K562 (cell line): Measurements from ENCODE around the gene RNF150. TPM values are rescaled to one million over a fixed set of nuclear protein-coding genes. Genes with fewer than 3 reads are reported as not detected.

Experiments
- GABPA ChIP-seq: fragments of 200-800 bp; sonication (Bioruptor generic); conservative IDR thresholded peaks from 2 replicates; pipeline ENCODE4 v1.6.1; 2016; ENCODE audit warnings: low read depth, missing genetic modification characterization, missing compliant biosample characterization
- polyA plus RNA-seq, 8 experiments: library from polyadenylated mRNA; depleted of rRNA in 4 of 8; stranded (reverse) in 5 of 8; unstranded in 3 of 8; fragments of >200 nt; fragmentation: Nextera tagmentation in 2 of 8; fragmentation: Illumina TruSeq in 1 of 8; extraction: Ambion mirVana in 2 of 8; extraction: Trizol in 1 of 8; gene quantifications; 2 replicates each; pipeline versions ENCODE4 v1.2.1 to v1.2.3, GENCODE V29; 2011 to 2014; ENCODE audit warnings: inconsistent platforms in 1 of 8, missing spikeins in 1 of 8
- total RNA-seq, 7 experiments: library from RNA; depleted of rRNA in 6 of 7; stranded (reverse); fragments of >200 nt in 6 of 7; fragmentation: Illumina TruSeq in 2 of 7; extraction: Trizol in 2 of 7; gene quantifications; 2 replicates each; pipeline versions ENCODE4 v1.2.1 to v1.2.3, GENCODE V29; 2011 to 2021; ENCODE audit warnings: low replicate concordance in 1 of 7
- TF ChIP-seq, protein P1 (sequence below): conservative IDR thresholded peaks from 2 replicates; pipeline ENCODE4 v1.6.1; 2011; ENCODE audit warnings: low read depth, mild to moderate bottlenecking, low read length; ENCODE audit not compliant: control insufficient read depth
- TF ChIP-seq, protein P2 (sequence below): fragments of 250-450 bp; sonication (Bioruptor Pico); IDR thresholded peaks from 2 replicates; pipeline ENCODE4 v1.8.0; 2021; ENCODE audit warnings: mild to moderate bottlenecking, moderate library complexity
- TF ChIP-seq, protein P3 (sequence below), 2 experiments: fragments of 450-650 bp in 1 of 2; IDR thresholded peaks; 2 replicates each; pipeline ENCODE4 v1.6.1; 2011 to 2017; ENCODE audit warnings: low read depth in 2 of 2, antibody characterized with exemption in 1 of 2, borderline replicate concordance in 1 of 2, low read length in 1 of 2, mild to moderate bottlenecking in 1 of 2, mixed read lengths in 1 of 2; ENCODE audit not compliant: control insufficient read depth in 1 of 2

The RNF150 gene
- total and polyA plus RNA-seq, 9 of the 15 experiments (the other 6 are each of a cell fraction or from before 2014, with no cell fraction given), result 0.09 TPM; not detected in 8

DNA sequence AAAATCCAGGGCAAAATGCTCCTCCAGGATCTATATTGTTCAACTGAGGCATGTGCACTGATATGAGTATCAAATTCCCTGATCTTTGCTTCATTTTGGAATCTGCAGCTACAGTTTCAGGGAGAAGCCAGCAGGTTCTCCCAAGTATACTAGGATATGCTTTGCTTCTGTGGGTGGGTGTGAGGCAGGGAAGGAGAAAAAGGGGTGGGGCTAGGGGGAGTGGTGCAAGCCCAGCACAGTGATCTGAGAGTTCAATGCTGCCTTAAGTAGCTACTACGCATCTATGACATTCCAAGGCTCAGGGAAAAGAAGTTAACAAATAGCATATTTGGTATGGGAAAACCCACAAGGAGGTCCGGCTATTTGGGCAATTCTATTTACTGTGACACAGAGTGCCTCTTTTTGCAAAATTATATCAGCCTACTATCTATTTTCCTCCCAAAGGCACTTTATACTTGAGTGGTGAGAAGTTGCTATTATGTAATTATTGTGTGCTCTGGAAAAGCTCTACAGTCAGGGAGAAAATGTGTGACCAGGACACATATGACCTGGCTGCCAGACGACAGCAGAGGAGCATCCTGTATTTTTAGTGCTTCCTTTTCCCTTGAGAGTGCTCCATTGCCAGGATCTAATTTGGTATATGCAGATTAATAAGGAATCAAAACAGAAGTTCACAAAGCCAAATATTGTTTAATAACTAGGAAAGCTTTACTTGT, 162.0 kb downstream of the RNF150 start (continued):
- TF ChIP-seq GABPA (tag), result no peak
- TF ChIP-seq, protein P1, sequence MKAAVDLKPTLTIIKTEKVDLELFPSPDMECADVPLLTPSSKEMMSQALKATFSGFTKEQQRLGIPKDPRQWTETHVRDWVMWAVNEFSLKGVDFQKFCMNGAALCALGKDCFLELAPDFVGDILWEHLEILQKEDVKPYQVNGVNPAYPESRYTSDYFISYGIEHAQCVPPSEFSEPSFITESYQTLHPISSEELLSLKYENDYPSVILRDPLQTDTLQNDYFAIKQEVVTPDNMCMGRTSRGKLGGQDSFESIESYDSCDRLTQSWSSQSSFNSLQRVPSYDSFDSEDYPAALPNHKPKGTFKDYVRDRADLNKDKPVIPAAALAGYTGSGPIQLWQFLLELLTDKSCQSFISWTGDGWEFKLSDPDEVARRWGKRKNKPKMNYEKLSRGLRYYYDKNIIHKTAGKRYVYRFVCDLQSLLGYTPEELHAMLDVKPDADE, result no peak
- TF ChIP-seq, protein P2, sequence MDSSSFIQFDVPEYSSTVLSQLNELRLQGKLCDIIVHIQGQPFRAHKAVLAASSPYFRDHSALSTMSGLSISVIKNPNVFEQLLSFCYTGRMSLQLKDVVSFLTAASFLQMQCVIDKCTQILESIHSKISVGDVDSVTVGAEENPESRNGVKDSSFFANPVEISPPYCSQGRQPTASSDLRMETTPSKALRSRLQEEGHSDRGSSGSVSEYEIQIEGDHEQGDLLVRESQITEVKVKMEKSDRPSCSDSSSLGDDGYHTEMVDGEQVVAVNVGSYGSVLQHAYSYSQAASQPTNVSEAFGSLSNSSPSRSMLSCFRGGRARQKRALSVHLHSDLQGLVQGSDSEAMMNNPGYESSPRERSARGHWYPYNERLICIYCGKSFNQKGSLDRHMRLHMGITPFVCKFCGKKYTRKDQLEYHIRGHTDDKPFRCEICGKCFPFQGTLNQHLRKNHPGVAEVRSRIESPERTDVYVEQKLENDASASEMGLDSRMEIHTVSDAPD (CRISPR knock-in tag), result no peak
- TF ChIP-seq, protein P3, sequence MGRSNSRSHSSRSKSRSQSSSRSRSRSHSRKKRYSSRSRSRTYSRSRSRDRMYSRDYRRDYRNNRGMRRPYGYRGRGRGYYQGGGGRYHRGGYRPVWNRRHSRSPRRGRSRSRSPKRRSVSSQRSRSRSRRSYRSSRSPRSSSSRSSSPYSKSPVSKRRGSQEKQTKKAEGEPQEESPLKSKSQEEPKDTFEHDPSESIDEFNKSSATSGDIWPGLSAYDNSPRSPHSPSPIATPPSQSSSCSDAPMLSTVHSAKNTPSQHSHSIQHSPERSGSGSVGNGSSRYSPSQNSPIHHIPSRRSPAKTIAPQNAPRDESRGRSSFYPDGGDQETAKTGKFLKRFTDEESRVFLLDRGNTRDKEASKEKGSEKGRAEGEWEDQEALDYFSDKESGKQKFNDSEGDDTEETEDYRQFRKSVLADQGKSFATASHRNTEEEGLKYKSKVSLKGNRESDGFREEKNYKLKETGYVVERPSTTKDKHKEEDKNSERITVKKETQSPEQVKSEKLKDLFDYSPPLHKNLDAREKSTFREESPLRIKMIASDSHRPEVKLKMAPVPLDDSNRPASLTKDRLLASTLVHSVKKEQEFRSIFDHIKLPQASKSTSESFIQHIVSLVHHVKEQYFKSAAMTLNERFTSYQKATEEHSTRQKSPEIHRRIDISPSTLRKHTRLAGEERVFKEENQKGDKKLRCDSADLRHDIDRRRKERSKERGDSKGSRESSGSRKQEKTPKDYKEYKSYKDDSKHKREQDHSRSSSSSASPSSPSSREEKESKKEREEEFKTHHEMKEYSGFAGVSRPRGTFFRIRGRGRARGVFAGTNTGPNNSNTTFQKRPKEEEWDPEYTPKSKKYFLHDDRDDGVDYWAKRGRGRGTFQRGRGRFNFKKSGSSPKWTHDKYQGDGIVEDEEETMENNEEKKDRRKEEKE (IDR thresholded peaks at IDR 0.05; ENCODE audit: borderline replicate concordance in 1 of 2, control insufficient read depth in 1 of 2, low read depth in 2 of 2, low read length in 1 of 2), result no peak
- TF ChIP-seq, all 486 proteins: peak for 0
